H1 (cell line): ENCODE measurements around the gene WDR19.

Experiments
- BRCA1 ChIP-seq: IDR thresholded peaks from 2 replicates; pipeline ENCODE4 v1.6.1; 2012; ENCODE audit warnings: low read depth, low read length, improper control_type of control experiment
- CEBPB ChIP-seq: IDR thresholded peaks from 2 replicates; pipeline ENCODE4 v1.6.1; 2012; ENCODE audit warnings: low read depth, low read length
- CHD1 ChIP-seq: IDR thresholded peaks from 2 replicates; pipeline ENCODE4 v1.6.1; 2012; ENCODE audit warnings: low read depth, low read length, improper control_type of control experiment
- CREB1 ChIP-seq: IDR thresholded peaks from 2 replicates; pipeline ENCODE4 v1.6.1; 2012; ENCODE audit warnings: inconsistent platforms
- EGR1 ChIP-seq: IDR thresholded peaks from 2 replicates; pipeline ENCODE4 v1.6.1; 2011; ENCODE audit warnings: low read depth, low read length, borderline replicate concordance
- EZH2 ChIP-seq: fragments of 200-600 bp; sonication (generic); IDR thresholded peaks from 2 replicates; pipeline ENCODE4 v1.7.1; 2012; ENCODE audit warnings: low read depth, mild to moderate bottlenecking, moderate library complexity, low read length, inconsistent platforms; ENCODE audit not compliant: severe bottlenecking
- GABPA ChIP-seq: IDR thresholded peaks from 2 replicates; pipeline ENCODE4 v1.6.1; 2011; ENCODE audit warnings: mild to moderate bottlenecking, low read length, moderate library complexity, borderline replicate concordance; ENCODE audit not compliant: insufficient read depth
- KDM1A ChIP-seq: fragments of 200-600, 300-600 bp; sonication (generic); IDR thresholded peaks from 2 replicates; pipeline ENCODE4 v1.7.1; 2016; ENCODE audit warnings: mild to moderate bottlenecking, low read length, borderline replicate concordance
- MAFK ChIP-seq: IDR thresholded peaks from 2 replicates; pipeline ENCODE4 v1.6.1; 2012; ENCODE audit warnings: low read depth, mild to moderate bottlenecking, improper control_type of control experiment, low read length
- NANOG ChIP-seq: IDR thresholded peaks from 2 replicates; pipeline ENCODE4 v1.6.1; 2011; ENCODE audit warnings: low read length, low read depth, mild to moderate bottlenecking, inconsistent platforms; ENCODE audit not compliant: insufficient read depth, poor library complexity, severe bottlenecking
- NRF1 ChIP-seq: IDR thresholded peaks from 2 replicates; pipeline ENCODE4 v1.6.1; 2011; ENCODE audit warnings: mild to moderate bottlenecking, low read depth, low read length, improper control_type of control experiment
- POLR2A ChIP-seq, 2 experiments: IDR thresholded peaks; 1 replicate in 1 of 2; 2 replicates in 1 of 2; pipeline ENCODE4 v1.6.1; 2011; ENCODE audit warnings: low read depth in 2 of 2, low read length in 2 of 2, mild to moderate bottlenecking in 2 of 2; ENCODE audit errors: control extremely low read depth in 1 of 2
- TF ChIP-seq, protein P1 (sequence below), 3 experiments: IDR thresholded peaks; 1 replicate in 2 of 3; 2 replicates in 1 of 3; pipeline versions ENCODE4 v1.5.1 to v1.6.1; 2011; ENCODE audit warnings: low read length in 3 of 3, mild to moderate bottlenecking in 3 of 3, inconsistent platforms in 2 of 3, low read depth in 1 of 3, moderate library complexity in 1 of 3; ENCODE audit not compliant: insufficient read depth in 1 of 3; ENCODE audit errors: control extremely low read depth in 1 of 3

DNA sequence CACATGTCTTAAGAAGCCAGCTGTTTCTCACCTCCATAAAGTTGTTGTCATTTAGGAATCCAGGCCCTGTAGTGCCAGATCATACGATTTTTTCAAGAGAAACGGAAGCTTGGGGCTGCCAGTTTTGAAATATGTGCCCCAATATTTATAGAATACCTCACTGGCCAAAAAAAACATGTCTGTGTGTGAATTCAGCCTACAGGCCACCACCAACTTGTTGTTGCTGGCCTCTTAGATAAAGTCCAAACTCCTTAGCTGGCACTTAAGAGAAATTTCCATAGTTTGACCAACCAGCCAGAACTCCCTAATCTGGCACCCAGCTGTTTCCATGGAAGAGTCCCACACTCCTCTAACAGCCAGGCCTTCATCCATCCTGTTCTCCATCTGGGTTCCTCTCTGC, 74.1 kb downstream of the WDR19 start:
- TF ChIP-seq CHD1 (no peak), POLR2A (IDR thresholded peaks at IDR 0.05; ENCODE audit: control extremely low read depth in 1 of 2, low read depth in 2 of 2, low read length in 2 of 2) (no peak), CREB1 (no peak), BRCA1 (no peak), EGR1 (no peak), GABPA (no peak), NRF1 (no peak), NANOG (no peak), EZH2 (no peak), MAFK (no peak), KDM1A (no peak), CEBPB (no peak)
- TF ChIP-seq, protein P1, sequence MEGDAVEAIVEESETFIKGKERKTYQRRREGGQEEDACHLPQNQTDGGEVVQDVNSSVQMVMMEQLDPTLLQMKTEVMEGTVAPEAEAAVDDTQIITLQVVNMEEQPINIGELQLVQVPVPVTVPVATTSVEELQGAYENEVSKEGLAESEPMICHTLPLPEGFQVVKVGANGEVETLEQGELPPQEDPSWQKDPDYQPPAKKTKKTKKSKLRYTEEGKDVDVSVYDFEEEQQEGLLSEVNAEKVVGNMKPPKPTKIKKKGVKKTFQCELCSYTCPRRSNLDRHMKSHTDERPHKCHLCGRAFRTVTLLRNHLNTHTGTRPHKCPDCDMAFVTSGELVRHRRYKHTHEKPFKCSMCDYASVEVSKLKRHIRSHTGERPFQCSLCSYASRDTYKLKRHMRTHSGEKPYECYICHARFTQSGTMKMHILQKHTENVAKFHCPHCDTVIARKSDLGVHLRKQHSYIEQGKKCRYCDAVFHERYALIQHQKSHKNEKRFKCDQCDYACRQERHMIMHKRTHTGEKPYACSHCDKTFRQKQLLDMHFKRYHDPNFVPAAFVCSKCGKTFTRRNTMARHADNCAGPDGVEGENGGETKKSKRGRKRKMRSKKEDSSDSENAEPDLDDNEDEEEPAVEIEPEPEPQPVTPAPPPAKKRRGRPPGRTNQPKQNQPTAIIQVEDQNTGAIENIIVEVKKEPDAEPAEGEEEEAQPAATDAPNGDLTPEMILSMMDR (IDR thresholded peaks at IDR 0.05; ENCODE audit: control extremely low read depth in 1 of 3, insufficient read depth in 1 of 3, low read depth in 1 of 3, low read length in 3 of 3), result no peak
